ENCODE measurements around the gene ATP8A2. TPM values are rescaled to one million over a fixed set of nuclear protein-coding genes. Genes with fewer than 3 reads are reported as not detected.
"Not testable (repeated sequence)": the region's sequence is repeated elsewhere in the genome, so short reads cannot be mapped to it uniquely, and the experiment has no call there.

Gene ATP8A2
- total RNA-seq, 1 donor from 2014 or later, result 0.05 TPM

DNA sequence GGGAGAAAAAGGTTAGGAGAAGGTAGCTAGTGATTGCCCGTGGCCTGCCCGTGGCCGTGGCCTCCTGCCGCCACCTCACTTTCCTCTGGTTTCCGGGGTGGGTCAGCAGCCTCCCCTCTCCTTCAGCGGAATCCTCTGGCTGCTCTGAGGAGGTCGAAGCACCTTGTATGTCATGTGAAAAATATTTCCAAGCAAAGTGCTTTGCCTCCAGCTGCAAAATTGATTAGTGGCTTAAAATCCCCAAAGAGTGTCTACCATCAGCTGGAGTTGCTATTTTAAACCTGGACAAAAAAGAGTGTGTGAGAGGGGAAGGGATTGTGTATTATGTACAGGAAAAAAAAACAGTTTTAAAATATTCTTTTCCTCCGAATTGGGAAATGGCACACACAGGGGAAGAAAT lies 697.9 kb downstream of the ATP8A2 start:
- not testable (repeated sequence) for ATAC-seq (ENCODE audit: poor library complexity); DNase-seq
- intact Hi-C loops (cut with DNase I), result loop anchor here (5.0 kb wide), 1 partner anchor 497 kb away; no protein-coding TSS in a partner anchor

DNA sequence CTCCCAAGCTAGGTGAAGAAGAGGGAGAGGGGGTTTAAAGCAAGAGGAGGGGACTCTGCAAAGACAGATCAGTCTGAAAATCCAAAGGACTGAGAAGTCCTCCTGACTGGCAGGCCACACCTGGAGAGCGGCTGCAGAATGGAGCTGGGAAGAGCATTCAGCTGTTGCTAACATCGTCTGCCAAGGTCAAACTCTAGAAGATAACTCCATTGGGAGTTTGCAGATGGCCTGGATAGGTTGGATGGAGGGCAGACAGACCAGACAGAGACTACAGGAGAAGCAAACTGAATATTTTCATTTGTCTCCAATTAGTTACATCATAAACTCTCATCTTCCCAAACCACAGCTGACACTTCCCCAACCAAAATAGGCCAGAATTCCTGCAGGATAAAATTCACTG lies 699.9 kb downstream of the ATP8A2 start:
- DNase-seq, result no peak
- intact Hi-C loops (cut with DNase I), result no loop called here
- ATAC-seq (ENCODE audit: poor library complexity), result no peak

DNA sequence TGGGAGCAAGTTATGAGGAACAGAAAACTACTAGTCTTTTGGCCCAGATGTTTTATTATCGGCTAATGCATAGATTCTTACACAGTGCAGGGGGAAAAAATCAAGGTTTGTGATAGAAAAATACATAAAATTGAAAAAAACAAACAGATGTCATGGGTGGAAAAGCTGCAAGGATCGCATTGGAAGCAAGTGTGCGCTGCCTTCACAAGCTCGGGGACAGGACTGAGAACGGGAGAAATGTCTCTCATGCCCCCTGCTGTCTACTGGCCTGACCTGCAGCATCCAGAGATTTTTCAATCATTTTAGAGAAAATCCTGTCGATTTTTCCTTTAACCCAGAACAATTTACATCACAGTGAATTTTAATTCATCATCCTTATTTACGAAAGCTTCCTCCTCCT lies 700.6 kb downstream of the ATP8A2 start:
- ATAC-seq (ENCODE audit: poor library complexity), result peak; percentile 86

DNA sequence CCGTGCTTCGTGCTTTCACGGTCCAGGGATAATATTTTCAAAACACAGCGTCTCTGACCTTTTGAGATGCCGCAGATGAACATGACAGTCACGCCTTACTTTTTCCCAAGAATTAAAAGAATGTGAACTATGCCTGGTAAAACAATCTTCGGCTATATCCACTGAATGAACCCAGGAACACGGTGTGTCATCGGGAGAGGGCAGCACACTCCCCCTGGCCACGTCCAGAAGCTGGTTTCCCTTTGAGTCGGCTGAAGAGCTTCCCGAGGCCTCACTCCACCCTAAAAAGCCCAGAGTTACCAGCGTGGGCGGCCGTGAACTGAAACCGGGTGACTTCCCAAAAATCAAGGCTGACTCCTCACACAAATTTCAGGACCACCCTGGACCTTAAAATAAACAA lies 702.9 kb downstream of the ATP8A2 start:
- ATAC-seq (ENCODE audit: poor library complexity), result no peak
- no peak for DNase-seq
- intact Hi-C loops (cut with DNase I), result no loop called here

More for the DNA sequence above, 700.6 kb downstream of the ATP8A2 start:
- intact Hi-C loops (cut with DNase I); DNase-seq: not testable (repeated sequence)

Other genes with a start within 250 kb of the ATP8A2 start
- gene AMER2, start 199.7 kb upstream of the ATP8A2 start, total RNA-seq, result not detected
- 14.7 TPM for gene MTMR6, start 84.5 kb upstream of the ATP8A2 start, total RNA-seq
- gene NUP58, start 70.3 kb upstream of the ATP8A2 start, total RNA-seq, result 22.0 TPM

All from Right ventricle myocardium superior (tissue), 1 donor.